Measurements from ENCODE around the gene CUZD1. TPM values are rescaled to one million over a fixed set of nuclear protein-coding genes. Genes with fewer than 3 reads are reported as not detected.

The CUZD1 gene
- polyA plus RNA-seq, 1 of the 3 experiments (the other 2 are of a cell fraction), result 0.89 TPM

GRCh38 chr10:122782911-122783310, 62.7 kb downstream of the CUZD1 start (continued):
- TF ChIP-seq ZBTB33 (IDR thresholded peaks at IDR 0.05; ENCODE audit: borderline replicate concordance, low read depth), result no peak

Other genes starting within 250 kb of the CUZD1 start
- not detected in 2 replicates for gene C10orf120, start 146.0 kb downstream of the CUZD1 start, polyA plus RNA-seq (2012; rRNA removed)
- 8.8 and 9.2 TPM in 2 replicates for gene FAM24B, start 33.7 kb upstream of the CUZD1 start, polyA plus RNA-seq (2012; rRNA removed)
- not detected in 2 replicates for gene FAM24A, start 64.8 kb upstream of the CUZD1 start, polyA plus RNA-seq (2012; rRNA removed)
- 2.7 and 3.6 TPM in 2 replicates for gene C10orf88, start 108.4 kb upstream of the CUZD1 start, polyA plus RNA-seq (2012; rRNA removed)
- gene PSTK, start 134.5 kb upstream of the CUZD1 start, polyA plus RNA-seq (2012; rRNA removed), result 8.4 and 9.5 TPM in 2 replicates
- gene IKZF5, start 162.9 kb upstream of the CUZD1 start, polyA plus RNA-seq (2012; rRNA removed), result 2.9 and 4.3 TPM in 2 replicates
- gene ACADSB, start 163.1 kb upstream of the CUZD1 start, polyA plus RNA-seq (2012; rRNA removed), result 5.9 and 9.6 TPM in 2 replicates

Measured in SK-N-SH (cell line).